Measurements from ENCODE around the gene COL1A2. TPM values are rescaled to one million over a fixed set of nuclear protein-coding genes. Genes with fewer than 3 reads are reported as not detected.
A peak's percentile ranks its signal among the peaks of the same experiment; 100 is the strongest.

Gene COL1A2
- total RNA-seq, 4 donors from 2014 or later: 59.1 to 10,885 (median 259) TPM

DNA sequence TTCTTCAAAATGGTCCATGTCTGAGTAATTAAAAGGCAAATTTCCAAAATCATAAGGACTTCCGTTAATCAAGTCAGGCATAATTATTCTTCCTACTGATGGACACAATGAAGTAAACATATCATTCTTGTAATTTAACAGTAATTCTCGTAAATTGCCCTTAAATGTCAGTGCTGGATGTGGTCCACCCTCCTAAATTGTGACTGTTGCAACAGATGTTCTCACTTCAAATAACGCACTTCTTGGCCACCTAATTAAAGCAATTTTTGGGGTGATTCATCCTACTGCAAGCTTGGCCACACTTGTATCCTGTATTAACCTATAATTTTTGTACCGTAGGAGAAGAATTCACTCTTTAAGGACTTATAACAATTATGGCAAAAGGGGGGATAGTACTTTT lies 1.9 kb downstream of the COL1A2 start:
- intact Hi-C loops (cut with DNase I; ENCODE audit: low total_unique reads): loop anchor here (5.0 kb wide), 1 partner anchor 99 kb away; no protein-coding TSS in a partner anchor
- peak overlapping the region; percentile 63 to 64 for H3K4me3 ChIP-seq

GRCh38 chr7:94397722-94398121 lies 3.0 kb downstream of the COL1A2 start:
- intact Hi-C loops (cut with DNase I; ENCODE audit: low total_unique reads): loop anchor here (5.0 kb wide), 1 partner anchor 100 kb away; no protein-coding TSS in a partner anchor
- H3K36me3 ChIP-seq: no peaks in the 10 kb centered on the region
- H3K27ac ChIP-seq: peak overlapping the region; percentile 90 to 98
- TF ChIP-seq CTCF (IDR thresholded peaks at IDR 0.05) (no peak), POLR2A (IDR thresholded peaks at IDR 0.05) (no peak)
- DNase-seq: no peak
- peaks cover 0 to 9% of the 10 kb centered on the region in 2 donors for H3K4me1 ChIP-seq
- H3K27me3 ChIP-seq: no peaks in the 10 kb centered on the region
- peak overlapping the region; percentile 63 to 64 for H3K4me3 ChIP-seq
- H3K9me3 ChIP-seq: no peaks in the 10 kb centered on the region

More for the DNA sequence above, 1.9 kb downstream of the COL1A2 start:
- Histone ChIP-seq H3K9me3 (no peaks in the 10 kb centered on the region), H3K36me3 (no peaks in the 10 kb centered on the region), H3K4me1 (peaks cover 0 to 9% of the 10 kb centered on the region in 2 donors), H3K27me3 (no peaks in the 10 kb centered on the region), H3K27ac (peak overlapping the region; percentile 90 to 98)
- DNase-seq: peak in 1 of 2 donors; percentile 60
- TF ChIP-seq CTCF (IDR thresholded peaks at IDR 0.05) (no peak), POLR2A (IDR thresholded peaks at IDR 0.05) (no peak)

DNA sequence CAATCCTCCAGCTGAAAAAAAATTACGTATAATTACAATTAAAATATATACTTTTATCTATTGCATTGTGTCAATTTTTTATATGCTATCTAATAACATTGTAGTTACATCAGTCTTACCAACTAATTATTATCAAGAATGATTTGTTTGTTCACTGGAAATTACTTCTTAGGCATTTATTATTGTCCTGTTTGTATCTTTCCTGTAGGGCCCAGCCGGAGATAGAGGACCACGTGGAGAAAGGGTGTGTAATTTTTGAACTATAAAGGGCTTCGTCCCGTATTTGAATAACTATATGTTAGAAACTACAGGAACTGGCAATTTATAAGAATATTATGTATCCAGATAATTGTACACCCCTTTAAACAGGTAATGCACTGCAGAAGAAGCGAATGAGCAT lies 4.1 kb downstream of the COL1A2 start:
- Histone ChIP-seq H3K27ac (peak overlapping the region; percentile 58 to 98), H3K36me3 (no peaks in the 10 kb centered on the region), H3K4me1 (peaks cover 0 to 9% of the 10 kb centered on the region in 2 donors), H3K9me3 (no peaks in the 10 kb centered on the region), H3K27me3 (no peaks in the 10 kb centered on the region), H3K4me3 (no peak overlapping the region)
- no peak for DNase-seq
- no peak for TF ChIP-seq POLR2A (IDR thresholded peaks at IDR 0.05)
- TF ChIP-seq CTCF (IDR thresholded peaks at IDR 0.05): no peak
- intact Hi-C loops (cut with DNase I; ENCODE audit: low total_unique reads): loop anchor here (5.0 kb wide), 1 partner anchor 102 kb away; no protein-coding TSS in a partner anchor

DNA sequence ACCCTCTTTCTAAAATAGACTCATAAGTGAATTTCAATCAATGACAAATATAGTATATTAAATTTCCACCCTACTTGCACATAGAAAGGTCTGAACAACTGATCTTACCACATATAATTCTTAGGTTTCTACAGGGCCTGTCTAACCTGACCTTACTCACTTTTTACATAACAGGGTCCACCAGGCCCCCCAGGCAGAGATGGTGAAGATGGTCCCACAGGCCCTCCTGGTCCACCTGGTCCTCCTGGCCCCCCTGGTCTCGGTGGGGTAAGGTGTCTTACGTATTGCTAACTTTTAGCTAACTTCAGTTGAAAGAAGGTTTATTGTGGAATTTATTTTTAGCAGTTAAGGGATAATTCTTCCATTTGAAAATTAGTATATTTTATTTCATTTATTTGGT lies 5.3 kb downstream of the COL1A2 start:
- Histone ChIP-seq H3K9me3 (no peaks in the 10 kb centered on the region), H3K4me1 (peaks cover 0 to 15% of the 10 kb centered on the region in 2 donors), H3K36me3 (no peaks in the 10 kb centered on the region), H3K27me3 (no peaks in the 10 kb centered on the region), H3K4me3 (no peak overlapping the region), H3K27ac (peak overlapping the region; percentile 58 to 98)
- DNase-seq: no peak
- TF ChIP-seq CTCF (IDR thresholded peaks at IDR 0.05) (no peak), POLR2A (IDR thresholded peaks at IDR 0.05) (no peak)
- intact Hi-C loops (cut with DNase I; ENCODE audit: low total_unique reads): no loop called here

DNA sequence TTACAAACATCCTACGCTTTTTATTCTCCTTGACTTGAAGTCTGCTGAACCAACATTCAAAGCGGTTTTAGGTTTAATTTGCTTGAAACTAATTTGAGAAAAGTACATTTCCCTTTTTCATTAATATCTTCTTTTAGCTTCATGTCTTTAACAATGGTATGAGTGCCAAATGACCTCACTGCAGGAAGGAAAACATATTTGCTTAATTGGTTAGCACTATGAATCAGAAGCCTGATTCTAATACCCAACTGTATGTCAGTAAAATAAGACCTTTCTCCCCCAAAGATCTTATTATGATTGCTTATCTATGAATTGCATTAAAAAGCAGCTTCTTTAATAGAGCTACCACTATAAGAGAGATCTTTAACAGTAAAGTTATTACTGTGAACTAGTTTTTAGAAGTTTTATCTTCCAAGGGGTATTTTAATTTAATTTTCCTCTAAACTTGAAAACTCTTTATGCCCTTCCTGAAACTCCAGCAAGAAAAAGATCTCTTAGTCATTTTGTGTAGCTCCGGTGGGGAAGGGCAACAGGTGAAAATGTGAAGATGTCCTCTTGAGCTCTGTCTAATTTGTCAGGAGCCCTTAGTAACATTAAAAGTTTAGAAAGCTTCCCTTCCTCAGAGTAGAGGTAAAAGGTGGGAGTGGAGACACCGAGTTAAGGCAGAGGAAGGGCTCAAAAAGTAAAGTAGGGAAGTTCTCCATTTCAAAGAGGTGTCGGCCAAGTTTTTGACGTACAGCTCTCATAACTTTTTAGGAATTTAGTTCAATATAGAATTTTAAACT lies 6.1 kb downstream of the COL1A2 start:
- no peaks in the 10 kb centered on the region for H3K9me3 ChIP-seq
- no peaks in the 10 kb centered on the region for H3K27me3 ChIP-seq
- peak overlapping the region in 1 of 2 donors; percentile 1 for H3K4me3 ChIP-seq
- H3K27ac ChIP-seq: peak overlapping the region; percentile 58 to 98
- DNase-seq: no peak
- H3K36me3 ChIP-seq: no peaks in the 10 kb centered on the region
- intact Hi-C loops (cut with DNase I; ENCODE audit: low total_unique reads): no loop called here
- no peak for TF ChIP-seq CTCF (IDR thresholded peaks at IDR 0.05)
- no peak for TF ChIP-seq POLR2A (IDR thresholded peaks at IDR 0.05)
- H3K4me1 ChIP-seq: peaks cover 0 to 15% of the 10 kb centered on the region in 2 donors
